Prostate gland (tissue), 2 donors: ENCODE measurements around the gene CFAP221. TPM values are rescaled to one million over a fixed set of nuclear protein-coding genes. Genes with fewer than 3 reads are reported as not detected.

Source experiments
- DNase-seq: peaks from one replicate; pipeline ENCODE4 v3.0.0-alpha.2; 2019; ENCODE audit warnings: low spot score
- H3K27ac ChIP-seq, 2 donors: fragments of 200-600 bp; sonication (generic); 2 replicates each; pipeline ENCODE4 v1.5.1; 2017 to 2019
- H3K27me3 ChIP-seq: fragments of 200-600 bp; sonication (generic); replicated peaks from 2 replicates; pipeline ENCODE4 v1.5.1; 2019; ENCODE audit not compliant: insufficient read depth
- H3K36me3 ChIP-seq, 2 donors: fragments of 200-600 bp; sonication (generic); 1 replicate in 1 of 2; 2 replicates in 1 of 2; pipeline versions ENCODE4 v1.5.1 to v1.8.1; 2017 to 2019
- H3K4me1 ChIP-seq: fragments of 200-600 bp; sonication (generic); replicated peaks from 2 replicates; pipeline ENCODE4 v1.5.1; 2019
- H3K4me3 ChIP-seq, 2 donors: fragments of 200-600 bp; sonication (generic); 2 replicates each; pipeline ENCODE4 v1.5.1; 2017 to 2019
- H3K9me3 ChIP-seq: fragments of 200-600 bp; sonication (generic); 2 replicates; pipeline ENCODE4 v1.5.1; 2017
- POLR2A ChIP-seq: fragments of 450-650 bp; IDR thresholded peaks from one replicate; pipeline ENCODE4 v1.6.1; 2016; ENCODE audit warnings: antibody characterized with exemption, mild to moderate bottlenecking
- POLR2AphosphoS5 ChIP-seq: sonication (generic); formaldehyde crosslinking; IDR thresholded peaks from one replicate; pipeline ENCODE4 v1.6.1; 2017; ENCODE audit warnings: antibody characterized with exemption
- WGBS: methylation state at CpG from one replicate; pipeline ENCODE4 v1.1.5; 2018; 5-methylcytosine and 5-hydroxymethylcytosine counted together
- intact Hi-C: fragments of 100-400 bp; cut with DNase I; formaldehyde crosslinking; loops from one replicate; pipeline ENCODE4 v1.14.2; 2022
- total RNA-seq, 2 donors: library from RNA; depleted of rRNA; stranded (reverse); fragments of >200 nt; gene quantifications; one replicate each; pipeline ENCODE4 v1.1.0, GENCODE V29; 2016
- TF ChIP-seq, protein P1 (sequence below), 4 experiments: fragments of 200-600 bp in 2 of 4; fragments of 450-650 bp in 2 of 4; sonication (generic) in 2 of 4; IDR thresholded peaks; 1 replicate in 3 of 4; 2 replicates in 1 of 4; pipeline ENCODE4 v1.5.1; 2016 to 2019; ENCODE audit warnings: antibody characterized with exemption in 4 of 4, mild to moderate bottlenecking in 2 of 4, moderate library complexity in 2 of 4

CFAP221 gene
- total RNA-seq = 10 to 100 TPM in 1 of 2 donors, not detected in 1; 18.3 TPM

DNA sequence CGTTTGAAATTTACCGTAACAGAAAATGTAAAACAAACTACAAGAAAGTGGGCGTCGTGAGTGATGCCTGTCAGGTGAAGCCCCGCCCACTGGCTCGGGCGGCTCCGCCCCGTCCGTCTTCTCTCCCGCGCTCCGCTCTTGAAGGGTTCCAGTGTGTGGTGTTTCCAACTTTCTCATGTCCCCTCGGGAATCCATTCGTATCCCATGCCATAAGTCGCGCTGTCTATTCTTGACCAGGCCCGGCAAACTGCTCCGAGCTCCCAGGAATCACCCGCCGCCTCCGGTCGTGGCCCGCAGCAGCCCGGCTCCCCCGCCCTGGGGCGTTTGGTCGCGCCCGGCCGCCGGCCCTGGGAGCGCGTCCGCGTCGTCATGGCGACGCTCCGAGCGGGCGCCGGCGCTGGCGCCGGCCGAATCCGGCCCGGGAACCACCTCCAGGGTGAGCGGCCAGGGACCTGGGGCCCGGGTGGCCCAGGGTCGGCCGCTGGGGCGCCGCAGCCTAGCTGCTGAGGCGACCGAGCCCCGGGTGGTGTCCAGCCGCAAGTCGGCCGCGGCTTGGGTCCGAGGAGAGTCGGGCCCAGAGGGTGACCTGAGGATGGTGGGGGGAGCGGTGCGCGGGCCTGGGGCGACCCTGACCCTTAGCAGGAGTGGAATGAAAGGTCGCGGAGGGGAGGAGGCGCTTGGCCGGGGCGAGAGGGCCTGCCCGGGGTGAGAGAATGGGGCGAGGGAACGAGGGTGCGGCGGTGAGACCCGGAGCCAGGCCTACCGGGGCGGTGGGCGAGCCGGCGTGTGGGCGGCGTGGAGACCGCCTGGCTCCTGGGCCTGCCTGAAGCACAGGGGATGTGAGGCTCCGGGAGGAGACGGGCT is at the start of gene CFAP221:
TSS of gene CFAP221 (plus strand) at position 375 of the 864 bp plus-strand sequence. CDS start 1,683 bp downstream, outside the sequence.
- DNase-seq = no peak
- H3K27ac ChIP-seq = no peak within 1 kb of the TSS
- WGBS = 3% methylated on average over 67 of the region's 89 CpGs
- H3K9me3 ChIP-seq = no peaks in the 10 kb centered on the region
- H3K36me3 ChIP-seq = no peaks in the 10 kb centered on the region
- no peaks in the 10 kb centered on the region for H3K4me1 ChIP-seq
- H3K4me3 ChIP-seq = peak within 1 kb of the TSS; percentile 29 to 38
- no peak for TF ChIP-seq POLR2A
- TF ChIP-seq, protein P1, sequence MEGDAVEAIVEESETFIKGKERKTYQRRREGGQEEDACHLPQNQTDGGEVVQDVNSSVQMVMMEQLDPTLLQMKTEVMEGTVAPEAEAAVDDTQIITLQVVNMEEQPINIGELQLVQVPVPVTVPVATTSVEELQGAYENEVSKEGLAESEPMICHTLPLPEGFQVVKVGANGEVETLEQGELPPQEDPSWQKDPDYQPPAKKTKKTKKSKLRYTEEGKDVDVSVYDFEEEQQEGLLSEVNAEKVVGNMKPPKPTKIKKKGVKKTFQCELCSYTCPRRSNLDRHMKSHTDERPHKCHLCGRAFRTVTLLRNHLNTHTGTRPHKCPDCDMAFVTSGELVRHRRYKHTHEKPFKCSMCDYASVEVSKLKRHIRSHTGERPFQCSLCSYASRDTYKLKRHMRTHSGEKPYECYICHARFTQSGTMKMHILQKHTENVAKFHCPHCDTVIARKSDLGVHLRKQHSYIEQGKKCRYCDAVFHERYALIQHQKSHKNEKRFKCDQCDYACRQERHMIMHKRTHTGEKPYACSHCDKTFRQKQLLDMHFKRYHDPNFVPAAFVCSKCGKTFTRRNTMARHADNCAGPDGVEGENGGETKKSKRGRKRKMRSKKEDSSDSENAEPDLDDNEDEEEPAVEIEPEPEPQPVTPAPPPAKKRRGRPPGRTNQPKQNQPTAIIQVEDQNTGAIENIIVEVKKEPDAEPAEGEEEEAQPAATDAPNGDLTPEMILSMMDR (IDR thresholded peaks at IDR 0.05) = peak in 1 of 4 experiments; percentile 12
- intact Hi-C loops = no loop called here
- peaks cover 2% of the 10 kb centered on the region for H3K27me3 ChIP-seq

DNA sequence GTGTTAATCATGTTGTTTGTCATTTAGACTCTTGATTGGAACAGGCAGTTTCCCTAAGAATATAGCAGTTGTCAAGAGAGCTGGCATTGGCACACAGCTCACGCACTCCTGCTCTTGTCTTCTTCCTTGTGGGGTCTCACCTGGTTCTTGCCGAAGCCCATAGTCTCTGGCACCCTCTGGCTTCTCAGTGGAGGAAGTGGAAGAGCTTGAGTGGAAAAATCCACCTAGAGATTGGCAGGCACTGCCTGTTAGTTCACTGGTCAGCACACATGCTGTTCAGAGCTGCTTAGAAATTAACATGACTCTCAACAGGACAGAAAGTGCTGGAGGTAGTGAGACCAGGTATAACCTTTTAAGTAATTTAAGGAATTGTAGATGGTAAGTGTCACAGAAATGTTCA is 48.3 kb upstream of the CFAP221 start:
- no peaks in the 10 kb centered on the region for H3K36me3 ChIP-seq
- peaks cover 3% of the 10 kb centered on the region for H3K4me1 ChIP-seq
- 78% methylated on average over 2 of the region's 2 CpGs for WGBS
- no peaks in the 10 kb centered on the region for H3K9me3 ChIP-seq
- H3K27ac ChIP-seq = no peak overlapping the region
- TF ChIP-seq POLR2A = no peak
- no peak for TF ChIP-seq POLR2AphosphoS5
- TF ChIP-seq, protein P1 (IDR thresholded peaks at IDR 0.05) = no peak
- intact Hi-C loops = no loop called here
- no peak for DNase-seq
- H3K4me3 ChIP-seq = no peak overlapping the region
- H3K27me3 ChIP-seq = no peaks in the 10 kb centered on the region

DNA sequence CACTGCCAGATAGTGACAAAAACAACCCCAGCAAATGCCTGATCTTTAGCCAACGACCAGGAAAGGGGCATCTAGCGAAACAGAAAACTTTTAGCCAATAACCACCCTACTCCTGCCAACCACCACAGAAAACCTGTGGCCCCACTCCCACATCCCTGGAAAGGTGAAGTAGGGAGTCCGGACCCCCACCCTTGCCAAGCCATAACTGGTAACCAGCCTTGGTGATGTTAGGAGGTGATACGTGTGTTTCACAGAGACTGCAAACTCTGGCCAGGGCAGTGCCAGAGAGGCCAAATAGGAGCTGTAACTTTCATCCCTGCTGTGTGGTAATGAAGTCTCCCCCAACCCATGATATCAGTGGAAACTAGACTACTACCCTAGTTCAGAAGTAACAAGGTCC is 47.6 kb upstream of the CFAP221 start:
- intact Hi-C loops = no loop called here
- H3K27ac ChIP-seq = no peak overlapping the region

DNA sequence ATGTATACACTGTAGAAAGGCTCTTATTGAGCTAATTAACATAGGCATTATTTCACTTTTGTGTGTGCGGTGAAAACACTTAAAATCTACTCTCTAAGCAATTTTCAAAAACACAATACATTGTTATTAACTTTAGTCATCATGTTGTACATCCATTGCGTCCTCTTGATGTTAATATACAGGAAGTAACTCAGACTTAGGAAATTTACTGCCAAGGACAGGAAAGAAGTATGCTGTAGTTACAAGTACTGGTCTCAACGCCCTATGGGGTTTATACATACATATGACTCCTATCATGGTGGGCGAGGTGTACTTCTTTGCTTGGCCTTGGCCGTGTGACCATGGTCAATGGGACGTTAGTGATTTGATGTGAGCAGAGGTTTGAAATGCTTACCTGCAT is 35.5 kb upstream of the CFAP221 start:
- TF ChIP-seq, protein P1 (IDR thresholded peaks at IDR 0.05) = no peak
- TF ChIP-seq POLR2AphosphoS5 (no peak), POLR2A (no peak)
- Histone ChIP-seq H3K4me3 (no peak overlapping the region), H3K36me3 (no peaks in the 10 kb centered on the region), H3K27ac (no peak overlapping the region), H3K27me3 (peaks cover 4% of the 10 kb centered on the region), H3K9me3 (no peaks in the 10 kb centered on the region), H3K4me1 (no peaks in the 10 kb centered on the region)
- intact Hi-C loops = no loop called here
- 80% methylated on average over 6 of the region's 6 CpGs for WGBS
- DNase-seq = no peak

More for the DNA sequence above, 47.6 kb upstream of the CFAP221 start:
- H3K27me3 ChIP-seq = no peaks in the 10 kb centered on the region
- H3K36me3 ChIP-seq = no peaks in the 10 kb centered on the region
- H3K9me3 ChIP-seq = no peaks in the 10 kb centered on the region
- TF ChIP-seq, protein P1 (IDR thresholded peaks at IDR 0.05) = no peak
- TF ChIP-seq POLR2A = no peak
- no peak for TF ChIP-seq POLR2AphosphoS5
- no peak overlapping the region for H3K4me3 ChIP-seq
- H3K4me1 ChIP-seq = peaks cover 3% of the 10 kb centered on the region
- no peak for DNase-seq
- WGBS = 74% methylated on average over 4 of the region's 4 CpGs

DNA sequence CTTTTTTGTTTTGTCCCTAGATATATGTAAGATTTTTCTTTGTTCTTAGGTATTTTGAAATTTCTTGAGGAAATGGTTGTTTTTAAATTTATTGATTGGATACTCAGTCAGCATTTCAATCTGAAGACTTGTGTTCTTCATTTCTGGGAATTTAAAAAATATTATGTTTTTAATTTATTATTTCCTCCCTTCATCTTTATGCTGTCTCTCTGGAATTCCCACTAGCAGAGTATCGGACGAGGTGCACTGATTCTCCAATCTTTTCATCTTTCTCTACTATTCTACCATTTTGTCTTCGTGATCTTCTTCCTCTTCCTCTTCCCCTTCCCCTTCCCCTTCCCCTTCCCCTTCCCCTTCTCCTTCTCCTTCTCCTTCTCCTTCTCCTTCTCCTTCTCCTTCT is 32.3 kb upstream of the CFAP221 start:
- Histone ChIP-seq H3K4me1 (no peaks in the 10 kb centered on the region), H3K27me3 (peaks cover 4% of the 10 kb centered on the region), H3K4me3 (no peak overlapping the region), H3K27ac (no peak overlapping the region), H3K9me3 (no peaks in the 10 kb centered on the region), H3K36me3 (no peaks in the 10 kb centered on the region)
- WGBS = 89% methylated on average over 3 of the region's 3 CpGs
- TF ChIP-seq POLR2A = no peak
- no peak for TF ChIP-seq POLR2AphosphoS5
- TF ChIP-seq, protein P1 (IDR thresholded peaks at IDR 0.05) = no peak
- DNase-seq = no peak
- intact Hi-C loops = no loop called here
